HG02798 (cell line): ENCODE results near the gene CDK10.
A peak's percentile ranks its signal among the peaks of the same experiment; 100 is the strongest.

Source experiments
- ATAC-seq: cut with Tn5 transposase; IDR thresholded peaks from one replicate; pipeline ENCODE4 v1.9.1; 2021; ENCODE audit warnings: mild to moderate bottlenecking; ENCODE audit not compliant: unreplicated experiment, poor library complexity

CDK10 gene, protein sequence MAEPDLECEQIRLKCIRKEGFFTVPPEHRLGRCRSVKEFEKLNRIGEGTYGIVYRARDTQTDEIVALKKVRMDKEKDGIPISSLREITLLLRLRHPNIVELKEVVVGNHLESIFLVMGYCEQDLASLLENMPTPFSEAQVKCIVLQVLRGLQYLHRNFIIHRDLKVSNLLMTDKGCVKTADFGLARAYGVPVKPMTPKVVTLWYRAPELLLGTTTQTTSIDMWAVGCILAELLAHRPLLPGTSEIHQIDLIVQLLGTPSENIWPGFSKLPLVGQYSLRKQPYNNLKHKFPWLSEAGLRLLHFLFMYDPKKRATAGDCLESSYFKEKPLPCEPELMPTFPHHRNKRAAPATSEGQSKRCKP

DNA sequence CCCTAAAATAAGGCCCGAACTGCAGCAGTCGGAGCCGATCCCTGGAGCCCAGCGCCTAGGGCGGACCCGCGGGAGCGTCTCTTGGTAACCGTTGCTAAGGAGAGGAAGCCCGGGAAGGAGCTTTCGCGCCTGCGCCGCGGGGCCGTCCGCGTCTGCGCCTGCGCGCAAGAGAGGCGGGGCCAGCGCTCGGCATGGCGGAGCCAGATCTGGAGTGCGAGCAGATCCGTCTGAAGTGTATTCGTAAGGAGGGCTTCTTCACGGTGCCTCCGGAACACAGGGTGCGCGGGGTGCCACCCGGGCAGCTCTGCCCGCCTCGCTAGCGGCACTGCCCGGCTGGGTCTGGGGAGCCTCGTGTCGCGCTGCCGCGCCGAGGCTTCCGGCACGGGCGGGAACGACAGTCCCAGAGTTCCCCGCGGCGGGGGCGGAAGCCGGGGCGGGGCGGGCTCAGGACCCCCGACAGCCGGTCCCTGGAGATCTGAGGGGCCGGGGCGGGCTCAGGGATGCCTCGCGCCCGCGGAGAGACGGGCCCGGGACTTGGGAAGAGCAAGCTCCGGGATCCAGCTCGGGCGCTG is at the start of gene CDK10:
Gene CDK10 (plus strand): TSS at position 170 of the 572 bp plus-strand sequence. CDS start 22 bp downstream, at position 192.
- ATAC-seq, result peak; percentile 86

DNA sequence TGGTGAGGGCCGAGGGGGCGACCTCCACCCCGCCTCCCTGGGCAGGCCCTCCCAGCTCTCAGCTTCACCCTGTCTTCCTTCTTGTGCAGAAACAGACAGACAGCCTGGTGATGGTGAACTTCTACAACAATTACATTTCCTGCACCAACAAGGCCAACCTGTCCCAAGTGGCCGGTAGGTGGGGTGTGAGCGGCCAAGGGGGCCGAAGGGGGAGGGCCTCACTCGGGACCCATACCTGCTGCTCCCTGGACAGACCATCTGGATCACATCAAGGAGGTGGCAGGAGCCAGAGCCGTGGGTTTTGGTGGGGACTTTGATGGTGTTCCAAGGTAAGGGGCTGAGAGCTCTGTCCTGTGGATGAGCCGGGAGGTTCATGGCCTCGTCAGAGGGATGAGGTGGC is 49.1 kb upstream of the CDK10 start:
- no peak for ATAC-seq

DNA sequence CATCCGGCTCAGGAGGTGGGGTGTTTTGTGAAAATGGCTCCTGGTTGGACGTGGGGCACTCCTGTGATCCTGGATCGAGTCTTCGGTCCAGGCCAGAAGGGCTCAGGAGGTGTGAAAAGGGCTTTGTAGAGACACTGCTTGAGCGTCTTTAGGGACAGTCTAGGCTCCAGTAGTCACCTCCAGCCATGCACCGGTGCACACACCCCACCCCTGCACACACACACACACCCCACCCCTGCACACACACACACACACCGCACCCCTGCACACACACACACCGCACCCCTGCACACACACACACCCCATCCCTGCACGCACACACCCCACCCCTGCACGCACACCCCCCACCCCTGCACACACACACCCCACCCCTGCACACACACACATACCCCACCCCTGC is 48.0 kb upstream of the CDK10 start:
- no peak for ATAC-seq

DNA sequence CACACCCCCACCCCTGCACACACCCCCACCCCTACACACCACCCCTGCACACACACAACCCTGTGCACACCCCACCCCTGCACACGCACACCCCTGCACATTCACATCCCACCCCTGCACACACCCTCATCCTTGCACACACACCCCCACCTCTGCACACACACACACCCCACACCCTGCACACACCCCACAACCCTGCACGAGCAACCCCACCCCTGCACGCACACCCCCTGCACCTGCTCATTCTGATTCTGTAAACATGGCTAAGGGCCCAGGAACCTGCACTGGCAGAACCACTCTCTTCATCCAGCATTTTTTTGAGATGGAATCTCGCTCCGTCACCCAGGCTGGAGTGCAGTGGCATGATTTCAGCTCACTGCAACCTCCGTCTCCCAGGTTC is 47.1 kb upstream of the CDK10 start:
- no peak for ATAC-seq

DNA sequence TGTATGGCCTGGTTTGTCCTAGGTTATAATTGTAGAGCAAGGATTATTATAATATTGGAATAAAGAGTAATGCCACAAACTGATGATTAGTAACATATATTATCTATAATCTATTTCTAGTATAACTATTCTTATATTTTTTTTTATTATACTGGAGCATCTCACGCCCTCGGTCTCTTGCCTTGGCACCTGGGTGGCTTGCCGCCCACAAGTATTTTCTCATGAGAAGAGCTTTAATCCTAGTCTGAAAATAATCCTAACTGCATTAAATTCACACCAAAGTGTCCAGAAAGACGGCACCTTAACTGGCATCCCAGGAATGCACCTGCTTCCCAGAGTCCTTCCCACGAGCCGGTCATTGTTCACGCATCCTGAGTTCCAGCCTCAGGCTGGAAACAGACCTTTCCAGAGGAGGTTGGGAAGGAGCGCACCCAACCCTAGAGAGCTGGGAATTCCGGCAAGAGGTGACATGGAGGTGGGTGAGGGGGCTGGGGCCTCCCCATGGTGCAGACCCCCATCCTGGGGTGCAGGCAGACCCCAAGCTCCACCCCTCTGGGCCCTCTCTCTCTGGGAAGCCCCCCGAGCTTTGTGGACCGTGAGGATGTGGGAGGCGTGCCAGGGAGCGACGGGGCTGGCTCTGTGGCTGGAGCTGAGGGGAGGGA is 44.9 kb upstream of the CDK10 start:
- ATAC-seq, result no peak

DNA sequence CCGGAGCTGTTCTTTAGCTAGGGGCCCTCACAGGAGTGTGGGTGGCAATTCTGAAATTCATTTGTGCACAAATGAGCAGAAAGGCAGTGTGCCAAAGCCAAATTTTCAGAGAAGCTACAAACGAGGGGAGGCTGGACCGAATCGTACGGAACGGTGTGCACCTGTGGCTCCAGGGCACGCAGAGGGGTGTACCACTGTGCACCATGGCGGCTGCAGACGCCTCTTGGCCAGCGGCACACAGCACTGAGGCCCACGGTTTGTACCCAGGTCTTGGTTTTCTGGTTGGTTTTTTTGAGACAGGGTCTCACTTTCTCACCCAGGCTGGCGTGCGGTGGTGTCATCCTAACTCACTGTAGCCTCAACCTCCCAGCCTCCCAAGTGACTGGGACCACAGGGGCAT is 43.9 kb upstream of the CDK10 start:
- no peak for ATAC-seq

DNA sequence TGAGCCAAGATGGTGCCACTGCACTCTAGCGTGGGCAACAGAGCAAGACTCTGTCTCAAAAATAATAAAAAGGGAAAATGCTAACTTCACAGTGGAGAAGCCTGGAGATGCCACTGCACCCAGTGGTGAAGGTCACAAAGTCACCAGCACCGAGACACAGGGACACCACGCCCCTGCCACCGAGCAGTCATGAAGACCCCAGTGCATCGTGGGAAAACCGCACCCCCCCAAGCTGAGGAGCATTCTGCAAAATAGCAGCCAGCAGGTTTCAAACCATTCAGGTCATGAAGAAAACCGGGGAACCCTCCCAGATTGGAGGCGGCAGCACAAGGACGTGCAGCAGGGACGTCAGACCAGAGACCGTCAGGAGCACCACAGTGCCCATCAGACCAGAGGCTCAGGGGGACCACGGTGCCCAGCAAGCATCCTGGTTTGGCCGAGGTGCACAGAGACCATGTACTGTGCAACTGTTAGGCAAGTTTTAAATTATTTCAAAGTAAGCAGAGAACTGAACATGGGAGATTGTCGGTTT is 42.7 kb upstream of the CDK10 start:
- ATAC-seq, result no peak

DNA sequence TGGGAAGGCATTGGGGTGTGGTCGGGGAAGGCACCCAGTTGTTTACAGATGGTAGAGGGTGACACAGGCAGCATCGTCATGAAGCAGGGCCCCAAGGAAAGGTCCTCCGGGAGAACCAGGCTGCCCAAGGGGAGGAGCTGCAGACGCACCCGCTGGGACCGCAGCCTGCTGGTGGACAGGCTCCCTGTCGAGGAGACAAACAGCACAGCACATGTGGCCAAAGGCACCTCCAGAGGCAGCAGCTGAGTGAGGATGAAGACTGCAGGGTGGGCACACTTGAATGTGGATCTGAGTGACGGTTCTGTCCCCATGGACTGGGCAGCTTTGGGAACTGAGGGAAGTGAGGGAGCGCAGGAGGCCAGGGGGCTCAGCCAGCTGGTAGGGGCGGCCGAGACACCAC is 41.4 kb upstream of the CDK10 start:
- ATAC-seq, result no peak

DNA sequence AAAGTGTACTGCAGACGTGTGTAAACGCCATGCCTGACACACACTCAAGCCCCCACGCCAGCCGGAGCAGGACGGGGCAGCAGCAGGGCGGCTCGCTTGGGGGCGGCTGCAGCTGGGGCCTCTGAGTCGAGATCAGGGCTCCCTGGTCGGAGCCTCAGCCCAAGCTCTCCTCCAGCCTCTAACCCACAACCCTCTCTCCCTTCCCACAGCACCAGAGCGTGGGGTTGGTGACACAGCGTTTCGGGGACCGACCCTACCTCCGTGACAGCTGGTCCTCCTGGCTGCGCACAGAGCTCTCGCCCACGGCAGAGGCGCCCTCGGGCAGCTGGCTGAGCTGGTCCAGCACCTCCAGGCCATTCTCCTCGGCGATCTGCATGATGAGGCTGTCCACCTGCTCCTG is 40.2 kb upstream of the CDK10 start:
- no peak for ATAC-seq

DNA sequence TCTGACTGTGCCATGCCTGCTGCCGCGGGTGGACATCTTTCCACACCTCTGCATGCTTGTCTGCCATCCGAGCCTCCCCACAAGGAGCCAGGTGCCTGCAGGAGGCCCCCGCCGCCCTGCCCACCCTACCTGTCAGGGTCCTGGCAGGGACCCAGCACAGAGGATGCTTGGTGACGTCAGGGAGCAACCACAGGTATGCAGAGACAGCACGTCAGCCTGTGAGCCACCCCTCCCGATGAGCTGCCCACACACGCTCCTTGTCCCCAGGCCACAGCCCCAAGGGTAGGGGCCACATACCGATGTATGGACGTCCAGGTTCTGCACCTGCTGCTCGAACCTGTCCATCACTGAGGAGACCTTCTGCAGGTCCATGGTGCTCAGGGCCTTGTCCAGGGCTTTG is 39.6 kb upstream of the CDK10 start:
- no peak for ATAC-seq

DNA sequence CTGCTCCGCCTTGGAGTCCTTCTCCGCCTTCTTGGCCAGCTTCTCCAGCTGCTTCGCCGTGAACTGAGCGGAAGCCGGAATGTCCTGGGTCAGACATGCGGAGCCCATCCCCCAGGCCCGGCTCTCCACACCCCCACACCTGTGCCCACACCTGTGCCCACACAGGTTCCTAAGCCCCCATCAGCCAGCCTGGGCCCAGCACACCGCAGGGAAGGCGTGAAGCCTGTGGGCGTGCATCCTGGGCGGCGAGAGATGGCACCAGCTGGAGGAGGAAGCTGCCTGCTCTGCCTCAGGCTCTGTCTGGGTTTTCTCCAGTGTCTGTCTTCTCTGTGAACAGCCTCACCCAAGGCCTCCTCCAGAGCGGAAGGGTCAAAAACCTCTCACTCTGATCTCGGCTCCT is 34.9 kb upstream of the CDK10 start:
- no peak for ATAC-seq

DNA sequence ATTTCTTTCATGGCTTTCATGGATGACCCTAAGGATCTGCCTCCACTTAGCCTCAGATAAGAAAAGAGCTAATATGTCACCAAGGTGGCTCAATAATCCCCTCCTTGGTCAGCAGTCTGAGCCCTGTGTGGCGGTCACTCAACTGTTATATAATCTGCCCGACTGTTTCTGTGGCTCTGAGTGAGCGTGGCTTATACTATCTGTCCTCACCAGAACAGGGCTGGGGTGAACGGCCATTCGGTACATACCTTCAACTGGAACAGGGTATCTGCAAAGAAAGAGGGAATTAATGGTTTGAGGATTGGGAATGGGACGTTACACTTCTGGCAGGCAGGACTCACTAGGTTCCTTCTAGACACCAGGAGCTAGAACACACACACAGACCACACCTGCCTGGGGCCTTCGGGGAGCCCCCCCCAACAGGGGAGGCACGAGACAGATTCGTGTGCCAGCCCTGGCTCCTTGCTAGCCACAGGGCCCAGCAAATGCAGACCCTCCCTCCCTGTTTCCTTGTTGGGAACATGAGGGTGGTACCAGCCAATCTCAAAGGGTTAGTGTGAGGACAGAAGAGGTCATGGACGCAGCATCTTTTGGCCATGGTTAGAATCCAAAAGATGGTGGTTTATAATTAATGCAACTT is 32.7 kb upstream of the CDK10 start:
- ATAC-seq, result no peak

DNA sequence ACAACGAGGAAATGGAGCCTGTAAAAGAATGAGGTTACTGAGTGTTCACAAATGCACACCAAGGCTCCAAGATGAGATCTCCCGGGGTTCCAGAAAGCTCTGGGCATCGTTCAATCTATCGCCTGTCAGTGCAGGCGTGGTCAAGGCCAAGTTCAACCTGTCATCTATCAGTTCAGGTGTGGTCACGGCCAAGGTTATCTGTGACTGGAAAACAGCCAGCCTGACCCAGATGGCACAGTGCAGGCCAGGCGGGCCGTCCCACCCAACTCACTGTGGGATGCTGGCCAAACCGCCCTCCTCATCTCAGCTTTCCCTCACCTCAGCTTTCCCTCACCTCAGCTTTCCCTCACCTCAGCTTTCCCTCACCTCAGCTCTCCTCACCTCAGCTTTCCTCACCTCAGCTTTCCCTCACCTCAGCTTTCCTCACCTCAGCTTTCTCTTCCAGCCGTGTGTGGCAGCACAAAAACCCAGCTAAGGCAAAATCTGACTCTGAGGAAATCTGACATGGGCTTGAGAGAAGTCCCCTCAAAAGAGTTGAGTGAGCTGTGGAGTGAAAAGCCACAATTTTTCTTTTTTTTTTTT is 31.3 kb upstream of the CDK10 start:
- no peak for ATAC-seq

DNA sequence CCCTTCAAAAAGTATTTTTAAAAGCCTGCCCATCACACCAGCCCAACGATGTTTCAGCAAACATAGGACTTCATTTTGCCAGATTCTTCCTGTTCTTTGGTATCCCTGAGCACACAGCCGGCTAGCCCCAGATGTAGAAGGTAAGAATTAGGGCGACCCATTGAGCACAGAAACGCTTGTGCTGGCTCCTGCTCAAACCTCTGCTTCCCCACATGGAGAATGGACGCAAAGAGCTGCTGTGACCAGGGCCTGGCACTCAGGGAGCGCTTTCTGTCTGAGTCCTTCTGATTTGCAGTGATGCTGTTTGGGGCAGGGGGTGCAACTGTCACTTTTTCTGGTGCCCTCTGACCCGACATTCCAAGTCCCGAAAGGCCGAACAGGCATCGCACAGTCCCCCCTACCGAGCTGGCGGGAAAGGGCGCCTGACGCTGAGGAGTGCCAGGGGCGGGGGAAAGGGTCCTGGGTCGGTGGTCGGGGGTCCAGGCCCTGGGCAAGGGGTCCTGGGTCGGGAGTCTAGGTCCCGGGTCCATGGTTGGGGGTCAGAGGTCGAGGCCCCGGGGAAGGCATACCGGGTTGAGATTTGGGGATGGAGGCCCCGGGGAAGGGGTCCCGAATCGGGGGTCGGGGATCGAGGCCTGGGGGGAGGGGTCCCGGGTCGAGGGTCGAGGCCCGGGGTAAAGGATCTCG is 29.9 kb upstream of the CDK10 start:
- ATAC-seq, result no peak

DNA sequence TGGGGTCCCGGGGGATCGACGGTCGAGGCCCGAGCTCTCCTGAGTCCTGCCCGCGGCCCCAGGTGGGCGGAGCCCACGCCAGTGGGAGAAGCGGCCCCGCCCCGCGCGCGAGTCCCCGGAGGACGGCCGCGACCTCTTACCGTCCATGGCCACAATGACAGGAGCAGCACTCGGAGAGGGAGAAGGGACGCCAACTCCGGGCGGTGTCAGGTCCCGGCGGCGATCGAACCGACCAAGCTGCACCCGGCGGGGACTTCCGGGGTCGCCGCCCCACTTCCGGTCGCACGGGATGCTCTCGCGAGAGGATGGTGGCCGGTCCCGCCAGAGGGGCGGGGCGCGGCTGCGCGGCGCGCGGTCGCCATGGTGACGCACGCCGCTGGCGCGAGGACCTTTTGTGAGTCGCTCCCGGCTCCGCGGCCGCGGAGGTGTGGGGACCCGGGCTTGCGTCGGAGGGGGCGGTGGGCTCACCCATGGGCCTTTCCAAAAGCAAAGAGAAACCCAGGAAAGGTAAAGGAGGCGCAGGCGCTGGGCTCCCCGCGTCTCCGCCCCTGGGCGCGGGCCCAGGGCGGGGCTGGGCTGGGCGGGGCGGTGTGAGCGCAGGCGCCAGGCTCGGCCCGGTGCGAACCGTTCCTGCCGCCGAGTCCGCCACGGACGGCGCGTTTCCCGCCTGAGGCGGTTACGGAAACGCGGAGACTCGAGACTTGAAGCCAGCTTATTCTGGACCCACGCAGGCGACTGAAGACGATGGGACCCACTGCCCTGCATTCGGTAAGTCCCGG is 28.9 kb upstream of the CDK10 start, which contains the start of the genes CHMP1A and SPATA33:
Gene CHMP1A (minus strand): TSS at position 267 of the 779 bp plus-strand sequence. CDS start 120 bp downstream, at position 147.
Gene SPATA33 (plus strand): TSS at position 395 of the 779 bp plus-strand sequence. CDS start 76 bp downstream, at position 471.
- ATAC-seq, result peak; percentile 94

DNA sequence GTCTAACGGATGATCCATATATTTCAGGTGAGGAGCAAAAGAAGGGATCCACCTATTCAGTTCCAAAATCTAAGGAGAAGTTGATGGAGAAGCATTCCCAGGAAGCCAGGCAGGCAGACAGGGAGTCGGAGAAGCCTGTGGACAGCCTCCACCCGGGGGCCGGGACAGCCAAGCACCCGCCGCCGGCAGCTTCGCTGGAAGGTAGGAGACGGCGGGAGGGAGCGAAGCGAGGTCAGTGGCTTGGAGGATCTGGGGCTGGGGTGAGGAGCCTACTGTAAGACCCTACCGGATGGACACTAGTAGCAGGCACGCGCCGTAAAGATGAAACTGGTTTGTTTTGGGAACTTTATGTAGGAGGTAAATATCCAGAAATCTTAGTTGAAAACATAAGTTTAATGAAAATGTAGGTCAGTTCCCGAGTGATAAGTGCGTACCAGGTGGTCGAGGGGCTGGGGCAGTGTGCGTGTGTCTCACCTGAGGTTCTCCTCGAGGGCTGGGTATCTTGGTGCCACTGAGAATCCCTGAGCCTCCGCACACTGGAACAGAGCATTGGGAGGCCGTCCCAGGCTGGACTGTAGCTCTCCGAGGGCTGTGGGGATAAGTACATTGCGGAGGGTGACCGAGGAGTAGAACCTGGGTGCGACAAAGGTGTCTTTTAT is 28.1 kb upstream of the CDK10 start:
- ATAC-seq, result no peak

DNA sequence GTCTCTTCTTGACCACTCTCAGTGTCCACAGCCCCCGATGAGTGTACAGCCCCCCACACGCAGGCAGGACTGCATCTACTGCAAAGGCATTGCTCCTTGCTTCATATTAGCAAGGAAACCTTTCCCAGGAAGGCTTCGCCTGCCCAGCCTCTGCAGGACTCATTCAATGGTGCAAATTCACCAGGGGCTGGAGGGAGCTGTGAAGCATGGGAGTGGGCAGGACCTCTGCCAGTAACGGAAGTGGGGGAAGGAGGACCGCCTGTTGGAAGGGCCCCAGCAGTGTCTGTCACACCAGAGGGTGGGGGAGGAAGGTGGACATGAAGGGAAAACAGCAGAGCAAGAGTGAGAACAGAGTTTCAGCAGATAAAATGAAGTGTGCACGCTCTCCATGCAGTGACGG is 26.3 kb upstream of the CDK10 start:
- ATAC-seq, result no peak

DNA sequence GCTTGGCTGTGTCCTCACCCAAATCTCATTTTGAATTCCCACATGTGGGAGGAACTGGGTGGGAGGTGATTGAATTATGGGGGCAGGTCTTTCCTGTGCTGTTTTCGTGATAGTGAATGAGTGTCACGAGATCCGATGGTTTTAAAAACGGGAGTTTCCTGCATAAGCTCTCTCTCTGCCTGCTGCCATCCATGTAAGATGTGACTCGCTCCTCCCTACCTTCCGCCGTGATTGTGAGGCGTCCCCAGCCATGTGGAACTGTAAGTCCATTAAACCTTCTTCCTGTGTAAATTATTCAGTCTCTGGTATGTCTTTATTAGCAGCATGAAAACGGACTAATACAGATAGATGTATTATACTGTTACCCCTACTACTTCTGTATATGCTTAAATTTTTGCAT is 25.3 kb upstream of the CDK10 start:
- no peak for ATAC-seq
